ENCODE data around the gene PODNL1. TPM values are rescaled to one million over a fixed set of nuclear protein-coding genes. Genes with fewer than 3 reads are reported as not detected.

Gene PODNL1
- total RNA-seq = 0.25 TPM in 1 of 2 replicates, not detected in the other

GRCh38 chr19:13938301-13939064, at the start of gene PODNL1:
PODNL1 (minus strand) TSS chr19:13938417; CDS start chr19:13938181, 236 bp downstream.
- no peak for DNase-seq (ENCODE audit: low read depth in 2 of 2)

- peak in 1 of 2 donors; percentile 26 for DNase-seq (ENCODE audit: low read depth in 2 of 2)
Observed at GRCh38 chr19:13987101-13987890, 49.1 kb upstream of the PODNL1 start.

- DNase-seq (ENCODE audit: low read depth in 2 of 2) = peak; percentile 77 to 92
Observed at GRCh38 chr19:13986348-13986904, 48.2 kb upstream of the PODNL1 start.

- DNase-seq (ENCODE audit: low read depth in 2 of 2) = no peak
Observed at GRCh38 chr19:13985771-13986347, 47.6 kb upstream of the PODNL1 start.

GRCh38 chr19:13984875-13985741, 46.9 kb upstream of the PODNL1 start:
- no peak for DNase-seq (ENCODE audit: low read depth in 2 of 2)

GRCh38 chr19:13984186-13984585, 46.0 kb upstream of the PODNL1 start:
- DNase-seq (ENCODE audit: low read depth in 2 of 2) = no peak

GRCh38 chr19:13983213-13983889, 45.1 kb upstream of the PODNL1 start:
- no peak for DNase-seq (ENCODE audit: low read depth in 2 of 2)

- DNase-seq (ENCODE audit: low read depth in 2 of 2) = no peak
Observed at GRCh38 chr19:13982773-13983172, 44.6 kb upstream of the PODNL1 start.

GRCh38 chr19:13981988-13982501, 43.8 kb upstream of the PODNL1 start:
- no peak for DNase-seq (ENCODE audit: low read depth in 2 of 2)

GRCh38 chr19:13981467-13981866, 43.2 kb upstream of the PODNL1 start:
- DNase-seq (ENCODE audit: low read depth in 2 of 2) = no peak

GRCh38 chr19:13981021-13981420, 42.8 kb upstream of the PODNL1 start:
- no peak for DNase-seq (ENCODE audit: low read depth in 2 of 2)

GRCh38 chr19:13980340-13980739, 42.1 kb upstream of the PODNL1 start:
- no peak for DNase-seq (ENCODE audit: low read depth in 2 of 2)

GRCh38 chr19:13979686-13980085, 41.5 kb upstream of the PODNL1 start:
- DNase-seq (ENCODE audit: low read depth in 2 of 2) = no peak

- no peak for DNase-seq (ENCODE audit: low read depth in 2 of 2)
Observed at GRCh38 chr19:13979244-13979615, 41.0 kb upstream of the PODNL1 start.

GRCh38 chr19:13978351-13979243, 40.4 kb upstream of the PODNL1 start:
- peak; percentile 72 to 90 for DNase-seq (ENCODE audit: low read depth in 2 of 2)

- no peak for DNase-seq (ENCODE audit: low read depth in 2 of 2)
Observed at GRCh38 chr19:13977803-13978202, 39.6 kb upstream of the PODNL1 start.

GRCh38 chr19:13976446-13976845, 38.2 kb upstream of the PODNL1 start:
- no peak for DNase-seq (ENCODE audit: low read depth in 2 of 2)

- no peak for DNase-seq (ENCODE audit: low read depth in 2 of 2)
Observed at GRCh38 chr19:13975870-13976269, 37.7 kb upstream of the PODNL1 start.

GRCh38 chr19:13974073-13974472, 35.9 kb upstream of the PODNL1 start:
- no peak for DNase-seq (ENCODE audit: low read depth in 2 of 2)

Data from dermis microvascular lymphatic vessel endothelial cell (primary cell).